Activated CD8-positive, alpha-beta T cell treated with anti-CD3 and anti-CD28 coated beads for 36 hours (primary cell): Measurements from ENCODE around the gene ALAS2. TPM values are rescaled to one million over a fixed set of nuclear protein-coding genes. Genes with fewer than 3 reads are reported as not detected.

Experiments
- ATAC-seq: fragments of 200-7000 bp; cut with Tn5 transposase; one replicate; pipeline ENCODE4 v1.10.0; 2021; ENCODE audit warnings: mild to moderate bottlenecking, moderate library complexity
- CTCF ChIA-PET: fragments of 350-600 bp; sonication (Branson Sonifier 250); formaldehyde crosslinking; loops from one replicate; lab custom pipeline; 2021; ENCODE audit warnings: antibody characterized with exemption; lab: Charles Lee
- POLR2A ChIA-PET: fragments of 350-600 bp; sonication (Branson Sonifier 250); formaldehyde crosslinking; loops from one replicate; lab custom pipeline; 2021; ENCODE audit warnings: antibody characterized with exemption; lab: Charles Lee
- DNase-seq: peaks from one replicate; pipeline ENCODE4 v3.0.0-alpha.2; 2020
- H3K27ac Mint-ChIP-seq: one replicate; pipeline ENCODE4 v1.8.0; 2021; ENCODE audit warnings: mild to moderate bottlenecking, mixed read lengths
- H3K27me3 Mint-ChIP-seq: one replicate; pipeline ENCODE4 v1.8.0; 2021; ENCODE audit warnings: mixed read lengths
- H3K36me3 Mint-ChIP-seq: one replicate; pipeline ENCODE4 v1.8.0; 2021; ENCODE audit warnings: low read depth, mixed read lengths
- H3K4me1 Mint-ChIP-seq: one replicate; pipeline ENCODE4 v1.8.0; 2021; ENCODE audit warnings: low read depth, mixed read lengths
- H3K4me3 Mint-ChIP-seq: one replicate; pipeline ENCODE4 v1.8.0; 2021; ENCODE audit warnings: mild to moderate bottlenecking, moderate library complexity, mixed read lengths
- H3K9me3 Mint-ChIP-seq: one replicate; pipeline ENCODE4 v1.8.0; 2021; ENCODE audit warnings: mixed read lengths
- CTCF ChIP-seq: fragments of 200-600 bp; IDR thresholded peaks from one replicate; pipeline ENCODE4 v1.8.0; 2022; ENCODE audit warnings: antibody characterized with exemption, mild to moderate bottlenecking
- intact Hi-C: fragments of 100-400 bp; cut with micrococcal nuclease; formaldehyde crosslinking; loops from one replicate; pipeline ENCODE4 v1.10.0; 2022
- total RNA-seq, 2 experiments: library from RNA; stranded (reverse); gene quantifications; one replicate each; pipeline ENCODE4 v1.2.3, GENCODE V29; 2021

Gene ALAS2
- total RNA-seq, 2 experiments from 2014 or later: not detected

- Mint-ChIP-seq H3K4me1 (peaks cover 22% of the 10 kb centered on the region), H3K36me3 (no peaks in the 10 kb centered on the region), H3K9me3 (no peaks in the 10 kb centered on the region), H3K4me3 (no peak overlapping the region), H3K27me3 (no peaks in the 10 kb centered on the region), H3K27ac (peak overlapping the region; percentile 34)
- intact Hi-C loops: no loop called here
- DNase-seq (no peak), ATAC-seq (no peak)
- TF ChIP-seq CTCF: no peak
- CTCF ChIA-PET: no interaction called here
- POLR2A ChIA-PET: no interaction called here
Measured at GRCh38 chrX:54964766-54965497, 65.8 kb downstream of the ALAS2 start.

GRCh38 chrX:54961750-54962149, 69.0 kb downstream of the ALAS2 start:
- H3K27ac Mint-ChIP-seq: no peak overlapping the region
- CTCF ChIA-PET: no interaction called here
- no peaks in the 10 kb centered on the region for H3K27me3 Mint-ChIP-seq
- no peaks in the 10 kb centered on the region for H3K9me3 Mint-ChIP-seq
- TF ChIP-seq CTCF: no peak
- H3K4me1 Mint-ChIP-seq: peaks cover 19% of the 10 kb centered on the region
- no peak overlapping the region for H3K4me3 Mint-ChIP-seq
- POLR2A ChIA-PET: no interaction called here
- ATAC-seq (no peak), DNase-seq (no peak)
- no peaks in the 10 kb centered on the region for H3K36me3 Mint-ChIP-seq
- intact Hi-C loops: no loop called here

Other genes starting within 250 kb of the ALAS2 start
- gene ITIH6, start 232.7 kb downstream of the ALAS2 start, total RNA-seq: not detected
- gene MAGED2, start 223.2 kb downstream of the ALAS2 start, total RNA-seq: 10 to 100 TPM; 33.9 to 36.0 TPM
- gene TRO, start 110.2 kb downstream of the ALAS2 start, total RNA-seq: 1 to 10 TPM; 4.0 to 5.2 TPM
- under 1 TPM; 0.60 to 0.92 TPM for gene PFKFB1, start 36.8 kb downstream of the ALAS2 start, total RNA-seq
- 10 to 100 TPM; 30.0 to 33.0 TPM for gene APEX2, start 30.6 kb downstream of the ALAS2 start, total RNA-seq
- under 1 TPM in 1 of 2 experiments, not detected in 1; 0.68 TPM for gene PAGE2B, start 44.1 kb upstream of the ALAS2 start, total RNA-seq
- gene PAGE2, start 58.0 kb upstream of the ALAS2 start, total RNA-seq: not detected
- not detected for gene PAGE5, start 189.4 kb upstream of the ALAS2 start, total RNA-seq
- gene PAGE3, start 233.9 kb upstream of the ALAS2 start, total RNA-seq: not detected